H1 (cell line): ENCODE results near the gene EIF2S1. TPM values are rescaled to one million over a fixed set of nuclear protein-coding genes. Genes with fewer than 3 reads are reported as not detected.

ENCODE experiments used
- RAD21 ChIP-seq, 2 experiments: IDR thresholded peaks in 1 of 2; conservative IDR thresholded peaks in 1 of 2; 2 replicates each; pipeline ENCODE4 v1.6.1; 2011; ENCODE audit warnings: low read depth in 2 of 2, low read length in 2 of 2, improper control_type of control experiment in 1 of 2, inconsistent platforms in 1 of 2, mild to moderate bottlenecking in 1 of 2, moderate library complexity in 1 of 2
- RBBP5 ChIP-seq: IDR thresholded peaks from 2 replicates; pipeline ENCODE4 v1.7.1; 2012; ENCODE audit warnings: low read depth, mild to moderate bottlenecking, inconsistent platforms, low read length, moderate library complexity, borderline replicate concordance
- polyA plus RNA-seq, 7 experiments: library from polyadenylated mRNA; depleted of rRNA in 3 of 7; stranded (reverse) in 5 of 7; unstranded in 2 of 7; fragments of >200 nt in 5 of 7; fragments of 200-250 nt in 2 of 7; gene quantifications; 1 replicate in 5 of 7; 2 replicates in 1 of 7; 4 replicates in 1 of 7; pipeline versions ENCODE4 v1.2.1 to v1.2.3, GENCODE V29; 2011 to 2013; ENCODE audit warnings: missing spikeins in 2 of 7, mixed read lengths in 2 of 7
- total RNA-seq: library from RNA; stranded (reverse); fragmentation: NEBNext Ultra II Directional; extraction: Animal tissue kit (Norgen Biotek cat#: 25700); gene quantifications from 2 replicates; pipeline ENCODE4 v1.2.1, GENCODE V29; 2021

Gene EIF2S1
- total and polyA plus RNA-seq, 2 of the 8 experiments (the other 6 are each of a cell fraction or from before 2014, with no cell fraction given): 35.1 to 146 TPM

DNA sequence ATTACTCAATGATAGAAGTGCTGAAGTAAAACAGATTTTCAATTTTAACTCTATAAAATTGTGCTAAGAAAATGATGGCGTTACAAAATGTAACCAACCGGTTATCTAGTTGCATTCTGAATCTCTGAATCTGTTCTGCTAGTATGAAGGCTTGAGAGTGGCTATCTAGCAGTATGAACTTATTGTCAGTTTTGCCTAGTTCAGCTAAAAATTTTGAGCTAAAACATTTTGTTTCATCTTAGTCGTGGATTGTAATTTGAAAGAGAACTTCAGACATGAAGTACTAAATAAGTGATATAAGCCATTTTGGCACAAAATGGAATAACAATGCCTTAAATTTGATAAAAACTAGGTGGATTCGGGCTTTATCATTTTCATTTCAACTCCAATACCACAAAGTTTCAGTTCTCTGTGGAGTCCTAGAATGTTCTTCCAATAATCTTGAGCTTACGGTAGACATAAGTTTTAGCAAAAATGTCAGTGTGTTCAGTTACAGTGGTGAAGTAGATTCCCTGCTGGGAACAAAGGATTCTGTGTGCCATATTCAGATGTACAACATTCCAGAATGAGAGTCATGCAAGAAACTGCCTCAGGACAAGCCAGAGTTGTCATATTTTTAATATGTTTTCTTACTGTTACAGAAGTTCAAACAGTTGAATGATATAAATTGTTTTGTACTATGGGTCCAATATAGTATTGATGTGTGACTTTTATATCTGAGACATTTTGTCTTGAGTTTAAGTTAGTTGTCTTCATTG lies 28.6 kb upstream of the EIF2S1 start (continued):
- TF ChIP-seq RAD21 (IDR thresholded peaks at IDR 0.05 in 1 of 2, conservative IDR thresholded peaks at IDR 0.05 in 1 of 2; ENCODE audit: low read depth in 2 of 2, low read length in 2 of 2): no peak
- TF ChIP-seq RBBP5: no peak
